ENCODE data around the gene ZBTB42.

GRCh38 chr14:104770072-104770579, 30.8 kb upstream of the ZBTB42 start:
- TF ChIP-seq CTCF (optimal IDR thresholded peaks at IDR 0.05 in 1 of 3, IDR thresholded peaks at IDR 0.05 in 1 of 3, conservative IDR thresholded peaks at IDR 0.05 in 1 of 3; ENCODE audit: extremely low read depth in 1 of 3, insufficient read depth in 2 of 3, low read length in 3 of 3) (no peak), EZH2 (IDR thresholded peaks at IDR 0.05; ENCODE audit: low read length) (no peak)
